GM12878 (cell line): ENCODE measurements around the gene SALL3.

ENCODE experiments used
- ATF3 ChIP-seq: IDR thresholded peaks from 2 replicates; pipeline ENCODE4 v1.6.1; 2011; ENCODE audit warnings: low read depth, mild to moderate bottlenecking, low read length, moderate library complexity, borderline replicate concordance; ENCODE audit errors: extremely low read depth
- ATF7 ChIP-seq: fragments of 450-650 bp; IDR thresholded peaks from 2 replicates; pipeline ENCODE4 v1.6.1; 2016; ENCODE audit warnings: low read depth, mild to moderate bottlenecking
- CTCF ChIP-seq, 3 experiments: IDR thresholded peaks in 2 of 3; conservative IDR thresholded peaks in 1 of 3; 2 replicates each; pipeline ENCODE4 v1.5.1; 2011; ENCODE audit warnings: low read depth in 3 of 3, low read length in 3 of 3, mild to moderate bottlenecking in 3 of 3, control low read depth in 2 of 3, moderate library complexity in 2 of 3, inconsistent platforms in 1 of 3, mixed read lengths in 1 of 3; ENCODE audit not compliant: control insufficient read depth in 2 of 3, insufficient read depth in 1 of 3; ENCODE audit errors: extremely low read depth in 1 of 3
- E2F8 ChIP-seq: fragments of 450-650 bp; IDR thresholded peaks from 2 replicates; pipeline ENCODE4 v1.6.1; 2018; ENCODE audit warnings: mild to moderate bottlenecking, low read depth, moderate library complexity; ENCODE audit not compliant: partially characterized antibody
- POLR2A ChIP-seq: IDR thresholded peaks from 2 replicates; pipeline ENCODE4 v1.6.1; 2011; ENCODE audit warnings: low read depth, mild to moderate bottlenecking, low read length
- SUPT20H ChIP-seq: IDR thresholded peaks from 2 replicates; pipeline ENCODE4 v1.6.1; 2011; ENCODE audit warnings: low read depth, mild to moderate bottlenecking, low read length, moderate library complexity, borderline replicate concordance; ENCODE audit not compliant: control insufficient read depth

GRCh38 chr18:78996741-78997490, 17.3 kb downstream of the SALL3 start:
- TF ChIP-seq CTCF (IDR thresholded peaks at IDR 0.05 in 2 of 3, conservative IDR thresholded peaks at IDR 0.05 in 1 of 3; ENCODE audit: control insufficient read depth in 2 of 3, extremely low read depth in 1 of 3, insufficient read depth in 1 of 3, low read depth in 3 of 3, low read length in 3 of 3) (no peak), ATF7 (no peak), POLR2A (no peak), SUPT20H (no peak), E2F8 (no peak), ATF3 (no peak)
